ENCODE data around the gene CHRDL2.

The CHRDL2 gene

DNA sequence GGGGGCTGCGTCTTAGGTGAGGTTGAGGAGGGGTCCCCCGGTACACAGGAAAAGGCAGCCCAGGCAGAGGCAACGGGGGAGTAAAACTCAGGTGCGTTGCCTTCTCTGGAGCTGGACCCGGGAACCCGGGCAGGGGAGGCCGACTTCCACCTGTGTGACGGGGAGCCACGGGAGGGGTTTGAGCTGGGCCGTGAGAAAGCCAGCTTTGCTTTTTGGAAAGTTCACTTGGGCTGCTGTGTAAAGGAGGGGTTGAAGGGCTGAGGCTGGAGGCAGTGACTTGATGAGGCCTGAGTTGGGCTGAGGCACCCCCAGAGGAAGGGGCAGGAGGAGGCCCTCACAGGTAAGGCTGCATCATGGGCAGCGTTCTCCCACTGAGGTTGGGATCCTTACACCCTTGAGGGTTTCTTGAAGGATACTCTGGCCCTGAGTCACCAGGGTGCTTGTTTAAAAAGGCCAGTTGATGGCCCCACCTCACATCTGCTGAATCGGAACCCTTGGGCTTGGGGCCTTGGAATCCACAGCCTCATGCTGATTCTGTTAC is 47.2 kb downstream of the CHRDL2 start (continued):
- TF ChIP-seq, protein P1, sequence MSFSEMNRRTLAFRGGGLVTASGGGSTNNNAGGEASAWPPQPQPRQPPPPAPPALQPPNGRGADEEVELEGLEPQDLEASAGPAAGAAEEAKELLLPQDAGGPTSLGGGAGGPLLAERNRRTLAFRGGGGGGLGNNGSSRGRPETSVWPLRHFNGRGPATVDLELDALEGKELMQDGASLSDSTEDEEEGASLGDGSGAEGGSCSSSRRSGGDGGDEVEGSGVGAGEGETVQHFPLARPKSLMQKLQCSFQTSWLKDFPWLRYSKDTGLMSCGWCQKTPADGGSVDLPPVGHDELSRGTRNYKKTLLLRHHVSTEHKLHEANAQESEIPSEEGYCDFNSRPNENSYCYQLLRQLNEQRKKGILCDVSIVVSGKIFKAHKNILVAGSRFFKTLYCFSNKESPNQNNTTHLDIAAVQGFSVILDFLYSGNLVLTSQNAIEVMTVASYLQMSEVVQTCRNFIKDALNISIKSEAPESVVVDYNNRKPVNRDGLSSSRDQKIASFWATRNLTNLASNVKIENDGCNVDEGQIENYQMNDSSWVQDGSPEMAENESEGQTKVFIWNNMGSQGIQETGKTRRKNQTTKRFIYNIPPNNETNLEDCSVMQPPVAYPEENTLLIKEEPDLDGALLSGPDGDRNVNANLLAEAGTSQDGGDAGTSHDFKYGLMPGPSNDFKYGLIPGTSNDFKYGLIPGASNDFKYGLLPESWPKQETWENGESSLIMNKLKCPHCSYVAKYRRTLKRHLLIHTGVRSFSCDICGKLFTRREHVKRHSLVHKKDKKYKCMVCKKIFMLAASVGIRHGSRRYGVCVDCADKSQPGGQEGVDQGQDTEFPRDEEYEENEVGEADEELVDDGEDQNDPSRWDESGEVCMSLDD (tag by site-specific recombination; IDR thresholded peaks at IDR 0.05), result no peak
- TF ChIP-seq ZNF521 (tag by site-specific recombination; IDR thresholded peaks at IDR 0.05), result no peak
- TF ChIP-seq ZNF37A (tag by site-specific recombination; IDR thresholded peaks at IDR 0.05), result no peak

DNA sequence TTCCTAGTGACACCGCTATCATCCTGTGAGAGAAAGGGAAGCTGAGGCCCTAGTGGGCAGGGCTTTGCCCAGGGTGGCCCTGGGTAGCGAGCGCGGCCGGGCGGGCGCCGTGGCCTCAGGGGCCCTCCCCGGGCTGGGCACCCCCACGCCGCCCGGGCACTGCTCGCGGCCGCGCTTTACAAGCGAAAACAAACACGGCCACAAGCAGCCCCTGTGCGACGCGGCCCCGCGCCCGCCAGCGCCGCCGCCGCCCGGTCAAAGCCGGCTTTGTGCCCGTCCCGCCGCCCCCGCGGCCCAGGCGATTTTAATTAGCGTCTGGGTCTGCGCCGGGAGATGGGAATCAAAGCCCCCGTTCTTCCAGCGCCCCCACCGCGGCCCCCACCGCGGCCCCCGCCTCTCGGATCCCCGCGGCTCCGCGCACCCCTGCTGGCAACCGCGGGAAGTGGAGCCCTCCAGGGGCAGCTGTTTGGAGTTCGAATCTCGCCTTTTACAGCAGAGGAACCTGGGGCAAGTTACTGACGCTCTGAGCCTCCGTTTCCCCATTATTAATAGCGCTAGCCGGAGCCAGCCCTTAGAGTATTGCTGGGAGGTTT is 47.9 kb downstream of the CHRDL2 start:
- H3K4me3 ChIP-seq (ENCODE audit: low read depth, low read length), result no peak overlapping the region
- no peaks in the 10 kb centered on the region for H3K4me1 ChIP-seq (ENCODE audit: control insufficient read depth, insufficient read depth, low read length)
- no peaks in the 10 kb centered on the region for H3K9me3 ChIP-seq (ENCODE audit: control insufficient read depth, insufficient read depth, low read depth, low read length)
- POLR2A ChIA-PET, result no interaction called here
- no peak overlapping the region for H3K27ac ChIP-seq (ENCODE audit: extremely low read depth, low read depth, low read length)
- CTCF ChIA-PET, result interaction anchor here (2.6 kb wide), 1 partner anchor 19 kb away, joined by 10 read pairs; no protein-coding TSS in a partner anchor
- TF ChIP-seq, protein P2, sequence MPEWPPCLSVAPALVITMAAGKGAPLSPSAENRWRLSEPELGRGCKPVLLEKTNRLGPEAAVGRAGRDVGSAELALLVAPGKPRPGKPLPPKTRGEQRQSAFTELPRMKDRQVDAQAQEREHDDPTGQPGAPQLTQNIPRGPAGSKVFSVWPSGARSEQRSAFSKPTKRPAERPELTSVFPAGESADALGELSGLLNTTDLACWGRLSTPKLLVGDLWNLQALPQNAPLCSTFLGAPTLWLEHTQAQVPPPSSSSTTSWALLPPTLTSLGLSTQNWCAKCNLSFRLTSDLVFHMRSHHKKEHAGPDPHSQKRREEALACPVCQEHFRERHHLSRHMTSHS (tag by site-specific recombination; IDR thresholded peaks at IDR 0.05), result no peak
- TF ChIP-seq, protein P3, sequence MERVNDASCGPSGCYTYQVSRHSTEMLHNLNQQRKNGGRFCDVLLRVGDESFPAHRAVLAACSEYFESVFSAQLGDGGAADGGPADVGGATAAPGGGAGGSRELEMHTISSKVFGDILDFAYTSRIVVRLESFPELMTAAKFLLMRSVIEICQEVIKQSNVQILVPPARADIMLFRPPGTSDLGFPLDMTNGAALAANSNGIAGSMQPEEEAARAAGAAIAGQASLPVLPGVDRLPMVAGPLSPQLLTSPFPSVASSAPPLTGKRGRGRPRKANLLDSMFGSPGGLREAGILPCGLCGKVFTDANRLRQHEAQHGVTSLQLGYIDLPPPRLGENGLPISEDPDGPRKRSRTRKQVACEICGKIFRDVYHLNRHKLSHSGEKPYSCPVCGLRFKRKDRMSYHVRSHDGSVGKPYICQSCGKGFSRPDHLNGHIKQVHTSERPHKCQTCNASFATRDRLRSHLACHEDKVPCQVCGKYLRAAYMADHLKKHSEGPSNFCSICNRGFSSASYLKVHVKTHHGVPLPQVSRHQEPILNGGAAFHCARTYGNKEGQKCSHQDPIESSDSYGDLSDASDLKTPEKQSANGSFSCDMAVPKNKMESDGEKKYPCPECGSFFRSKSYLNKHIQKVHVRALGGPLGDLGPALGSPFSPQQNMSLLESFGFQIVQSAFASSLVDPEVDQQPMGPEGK (tag by site-specific recombination; IDR thresholded peaks at IDR 0.05), result no peak
- TF ChIP-seq ZNF223 (tag by site-specific recombination; IDR thresholded peaks at IDR 0.05) (no peak), MZF1 (tag by site-specific recombination; IDR thresholded peaks at IDR 0.05; ENCODE audit: borderline replicate concordance) (no peak), FEZF1 (tag by site-specific recombination; IDR thresholded peaks at IDR 0.05) (no peak), MYNN (tag by site-specific recombination; IDR thresholded peaks at IDR 0.05; ENCODE audit: borderline replicate concordance) (no peak), ZNF548 (tag by site-specific recombination; IDR thresholded peaks at IDR 0.05) (no peak), KLF1 (tag by site-specific recombination; IDR thresholded peaks at IDR 0.05) (no peak)
- TF ChIP-seq, protein P4, sequence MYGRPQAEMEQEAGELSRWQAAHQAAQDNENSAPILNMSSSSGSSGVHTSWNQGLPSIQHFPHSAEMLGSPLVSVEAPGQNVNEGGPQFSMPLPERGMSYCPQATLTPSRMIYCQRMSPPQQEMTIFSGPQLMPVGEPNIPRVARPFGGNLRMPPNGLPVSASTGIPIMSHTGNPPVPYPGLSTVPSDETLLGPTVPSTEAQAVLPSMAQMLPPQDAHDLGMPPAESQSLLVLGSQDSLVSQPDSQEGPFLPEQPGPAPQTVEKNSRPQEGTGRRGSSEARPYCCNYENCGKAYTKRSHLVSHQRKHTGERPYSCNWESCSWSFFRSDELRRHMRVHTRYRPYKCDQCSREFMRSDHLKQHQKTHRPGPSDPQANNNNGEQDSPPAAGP (tag by site-specific recombination; IDR thresholded peaks at IDR 0.05), result no peak
- TF ChIP-seq, protein P5, sequence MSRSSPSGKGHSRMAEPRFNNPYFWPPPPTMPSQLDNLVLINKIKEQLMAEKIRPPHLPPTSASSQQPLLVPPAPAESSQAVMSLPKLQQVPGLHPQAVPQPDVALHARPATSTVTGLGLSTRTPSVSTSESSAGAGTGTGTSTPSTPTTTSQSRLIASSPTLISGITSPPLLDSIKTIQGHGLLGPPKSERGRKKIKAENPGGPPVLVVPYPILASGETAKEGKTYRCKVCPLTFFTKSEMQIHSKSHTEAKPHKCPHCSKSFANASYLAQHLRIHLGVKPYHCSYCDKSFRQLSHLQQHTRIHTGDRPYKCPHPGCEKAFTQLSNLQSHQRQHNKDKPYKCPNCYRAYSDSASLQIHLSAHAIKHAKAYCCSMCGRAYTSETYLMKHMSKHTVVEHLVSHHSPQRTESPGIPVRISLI (tag by site-specific recombination; IDR thresholded peaks at IDR 0.05), result no peak
- TF ChIP-seq, protein P6, sequence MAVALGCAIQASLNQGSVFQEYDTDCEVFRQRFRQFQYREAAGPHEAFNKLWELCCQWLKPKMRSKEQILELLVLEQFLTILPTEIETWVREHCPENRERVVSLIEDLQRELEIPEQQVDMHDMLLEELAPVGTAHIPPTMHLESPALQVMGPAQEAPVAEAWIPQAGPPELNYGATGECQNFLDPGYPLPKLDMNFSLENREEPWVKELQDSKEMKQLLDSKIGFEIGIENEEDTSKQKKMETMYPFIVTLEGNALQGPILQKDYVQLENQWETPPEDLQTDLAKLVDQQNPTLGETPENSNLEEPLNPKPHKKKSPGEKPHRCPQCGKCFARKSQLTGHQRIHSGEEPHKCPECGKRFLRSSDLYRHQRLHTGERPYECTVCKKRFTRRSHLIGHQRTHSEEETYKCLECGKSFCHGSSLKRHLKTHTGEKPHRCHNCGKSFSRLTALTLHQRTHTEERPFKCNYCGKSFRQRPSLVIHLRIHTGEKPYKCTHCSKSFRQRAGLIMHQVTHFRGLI (tag by site-specific recombination; IDR thresholded peaks at IDR 0.05), result no peak
- no peaks in the 10 kb centered on the region for H3K36me3 ChIP-seq (ENCODE audit: control insufficient read depth in 2 of 2, insufficient read depth in 1 of 2, low read length in 2 of 2)
